ENCODE measurements around the gene QRICH2. TPM values are rescaled to one million over a fixed set of nuclear protein-coding genes. Genes with fewer than 3 reads are reported as not detected.
A peak's percentile ranks its signal among the peaks of the same experiment; 100 is the strongest.
"Not testable (repeated sequence)": the region's sequence is repeated elsewhere in the genome, so short reads cannot be mapped to it uniquely, and the experiment has no call there.

QRICH2 gene
- total RNA-seq, 4 donors from 2014 or later: 1.6 to 2.6 (median 2.0) TPM

GRCh38 chr17:76270127-76270592 lies 37.9 kb downstream of the QRICH2 start:
- Histone ChIP-seq H3K4me1 (peaks cover 39 to 69% (median 65%) of the 10 kb centered on the region in 4 donors), H3K4me3 (no peak overlapping the region), H3K27ac (peak overlapping the region in 3 of 4 donors; percentile 94 to 98 (median 96)), H3K36me3 (peaks cover 0 to 14% (median 0%) of the 10 kb centered on the region in 4 donors), H3K9me3 (no peaks in the 10 kb centered on the region), H3K27me3 (no peaks in the 10 kb centered on the region)
- in situ Hi-C loops (cut with MboI; ENCODE audit: low pct_ligation_motif_present in 1 of 4, low pct_unique_long_range_greater_than_20kb in 1 of 4, low sequenced_read_pairs in 3 of 4) (no loop called here), intact Hi-C loops (cut with DNase I; ENCODE audit: low total_unique reads) (loop anchor here (5.0 kb wide), 1 partner anchor 88 kb away; no protein-coding TSS in a partner anchor)
- 79% methylated on average over 24 of the region's 26 CpGs; no CpG with 5 or more reads in 1 of the 2 donors for WGBS, 2 donors (ENCODE audit: low coverage in 1 of 2)
- no peak for DNase-seq
- TF ChIP-seq CTCF (IDR thresholded peaks at IDR 0.05) (no peak), POLR2AphosphoS5 (IDR thresholded peaks at IDR 0.05) (no peak), POLR2A (IDR thresholded peaks at IDR 0.05) (no peak), EP300 (IDR thresholded peaks at IDR 0.05; ENCODE audit: low read depth) (no peak)

DNA sequence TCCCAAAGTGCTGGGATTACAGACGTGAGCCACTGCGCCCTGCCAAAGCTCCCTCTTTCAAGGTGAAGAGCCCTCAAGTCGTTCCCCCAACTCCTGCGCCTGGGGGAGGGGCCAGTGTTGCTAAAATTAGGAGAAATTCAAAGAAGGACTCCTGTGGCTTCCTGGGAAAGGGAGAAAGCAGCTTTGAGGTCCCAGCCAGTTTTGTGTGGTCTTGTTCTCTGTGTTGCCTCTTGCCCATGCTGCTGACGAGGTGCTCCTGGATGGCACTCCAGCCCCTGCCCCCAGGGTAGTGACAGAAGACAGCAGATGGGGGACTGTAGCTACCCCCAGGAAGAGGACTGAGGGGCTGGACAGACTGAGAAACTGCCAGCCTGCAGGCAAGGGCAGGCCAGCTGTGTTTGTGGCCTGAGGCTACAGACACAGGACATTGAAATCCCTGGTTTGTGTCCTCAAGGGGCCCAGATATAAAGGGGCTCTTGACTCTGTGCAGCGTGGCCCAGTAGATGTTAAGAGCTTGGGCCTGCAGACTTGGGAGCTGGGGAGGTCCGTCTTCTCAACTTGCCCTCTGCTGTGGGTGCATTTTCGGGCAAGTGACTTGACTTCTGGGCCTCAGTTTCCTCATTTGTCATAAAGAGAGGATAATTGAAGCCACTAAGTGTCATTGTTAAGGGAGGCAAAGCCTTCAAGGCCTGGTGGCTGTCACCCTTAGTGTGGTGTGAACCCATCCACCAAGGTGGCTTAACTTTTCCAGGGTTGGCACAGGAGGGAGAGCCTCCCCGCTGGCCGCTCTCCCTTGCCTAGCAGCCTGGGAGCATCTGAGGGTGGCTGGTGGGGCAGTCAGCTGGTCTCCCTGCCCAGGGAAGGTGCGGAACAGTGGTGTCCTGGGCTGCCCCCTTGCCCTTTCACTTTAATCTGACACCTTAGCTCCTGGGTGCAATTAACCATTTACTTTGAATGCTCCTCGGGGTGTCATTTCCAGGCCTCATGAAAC lies 38.8 kb downstream of the QRICH2 start:
- no peaks in the 10 kb centered on the region for H3K27me3 ChIP-seq
- intact Hi-C loops (cut with DNase I; ENCODE audit: low total_unique reads) (no loop called here), in situ Hi-C loops (cut with MboI; ENCODE audit: low pct_ligation_motif_present in 1 of 4, low pct_unique_long_range_greater_than_20kb in 1 of 4, low sequenced_read_pairs in 3 of 4) (no loop called here)

GRCh38 chr17:76268015-76268749 lies 39.9 kb downstream of the QRICH2 start:
- DNase-seq: peak; percentile 84
- peaks cover 51 to 80% (median 75%) of the 10 kb centered on the region in 4 donors for H3K4me1 ChIP-seq
- peaks cover 0 to 14% (median 0%) of the 10 kb centered on the region in 4 donors for H3K36me3 ChIP-seq
- intact Hi-C loops (cut with DNase I; ENCODE audit: low total_unique reads): no loop called here
- H3K27ac ChIP-seq: peak overlapping the region; percentile 94 to 98 (median 96)
- H3K27me3 ChIP-seq: no peaks in the 10 kb centered on the region
- no peaks in the 10 kb centered on the region for H3K9me3 ChIP-seq
- TF ChIP-seq CTCF (IDR thresholded peaks at IDR 0.05) (no peak), EP300 (IDR thresholded peaks at IDR 0.05; ENCODE audit: low read depth) (peak; percentile 22), POLR2AphosphoS5 (IDR thresholded peaks at IDR 0.05) (peak; percentile 65 to 86 (median 82)), POLR2A (IDR thresholded peaks at IDR 0.05) (peak; percentile 33)
- peak overlapping the region in 1 of 4 donors; percentile 99 for H3K4me3 ChIP-seq
- 17 to 43% methylated on average over 1 to 9 of the region's 9 CpGs for WGBS, 2 donors (ENCODE audit: low coverage in 1 of 2)
- in situ Hi-C loops (cut with MboI; ENCODE audit: low pct_ligation_motif_present in 1 of 4, low pct_unique_long_range_greater_than_20kb in 1 of 4, low sequenced_read_pairs in 3 of 4): no loop called here

More for the DNA sequence above, 38.8 kb downstream of the QRICH2 start:
- peaks cover 0 to 14% (median 0%) of the 10 kb centered on the region in 4 donors for H3K36me3 ChIP-seq
- WGBS, 2 donors (ENCODE audit: low coverage in 1 of 2): 67 to 80% methylated on average over 1 to 12 of the region's 12 CpGs
- H3K4me1 ChIP-seq: peaks cover 42 to 73% (median 69%) of the 10 kb centered on the region in 4 donors
- DNase-seq: no peak
- H3K9me3 ChIP-seq: no peaks in the 10 kb centered on the region
- TF ChIP-seq CTCF (IDR thresholded peaks at IDR 0.05): no peak
- peak in 1 of 3 donors; percentile 12 for TF ChIP-seq POLR2AphosphoS5 (IDR thresholded peaks at IDR 0.05)
- no peak for TF ChIP-seq EP300 (IDR thresholded peaks at IDR 0.05; ENCODE audit: low read depth)
- TF ChIP-seq POLR2A (IDR thresholded peaks at IDR 0.05): no peak
- peak overlapping the region; percentile 94 to 98 (median 96) for H3K27ac ChIP-seq
- no peak overlapping the region for H3K4me3 ChIP-seq

DNA sequence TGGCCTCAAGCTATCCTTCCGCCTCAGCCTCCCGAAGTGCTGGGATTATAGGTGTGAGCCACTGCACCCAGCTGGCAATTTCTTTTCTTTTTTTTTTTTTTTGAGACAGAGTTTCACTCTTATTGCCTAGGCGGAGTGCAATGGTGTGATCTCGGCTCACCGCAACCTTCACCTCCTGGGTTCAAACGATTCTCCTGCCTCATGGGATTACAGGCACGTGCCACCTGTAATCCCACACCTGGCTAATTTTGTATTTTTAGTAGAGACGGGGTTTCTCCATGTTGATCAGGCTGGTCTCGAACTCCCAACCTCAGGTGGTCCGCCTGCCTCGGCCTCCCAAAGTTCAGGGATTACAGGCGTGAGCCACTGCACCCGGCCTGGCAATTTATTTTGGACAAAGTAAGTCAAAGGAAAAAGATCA lies 40.5 kb downstream of the QRICH2 start:
- H3K4me1 ChIP-seq: peaks cover 51 to 83% (median 77%) of the 10 kb centered on the region in 4 donors
- in situ Hi-C loops (cut with MboI; ENCODE audit: low pct_ligation_motif_present in 1 of 4, low pct_unique_long_range_greater_than_20kb in 1 of 4, low sequenced_read_pairs in 3 of 4): not testable (repeated sequence)

More for the DNA sequence above, 40.5 kb downstream of the QRICH2 start:
- intact Hi-C loops (cut with DNase I; ENCODE audit: low total_unique reads); DNase-seq; H3K27me3 ChIP-seq; H3K9me3 ChIP-seq: not testable (repeated sequence)
- H3K4me3 ChIP-seq: peak overlapping the region in 1 of 4 donors; percentile 99
- 25 to 60% methylated on average over 2 to 13 of the region's 13 CpGs for WGBS, 2 donors (ENCODE audit: low coverage in 1 of 2)
- H3K36me3 ChIP-seq: peaks cover 0 to 14% (median 0%) of the 10 kb centered on the region in 4 donors
- peak overlapping the region; percentile 94 to 98 (median 96) for H3K27ac ChIP-seq
